Posterior vena cava (tissue), 2 donors: ENCODE data around the gene CSNK2B. TPM values are rescaled to one million over a fixed set of nuclear protein-coding genes. Genes with fewer than 3 reads are reported as not detected.
"Not testable (repeated sequence)": the region's sequence is repeated elsewhere in the genome, so short reads cannot be mapped to it uniquely, and the experiment has no call there.

ENCODE experiments used
- DNase-seq: peaks from one replicate; pipeline ENCODE4 v3.0.0-alpha.2; 2020; ENCODE audit warnings: low spot score
- intact Hi-C, 2 donors: fragments of 100-400 bp; cut with DNase I; formaldehyde crosslinking; loops; one replicate each; pipeline versions ENCODE4 v1.14.1 to v1.14.2; 2022 to 2023
- total RNA-seq, 2 donors: library from RNA; stranded (reverse); fragmentation: NEBNext Ultra II Directional; extraction: Animal tissue kit (Norgen Biotek cat#: 25700); gene quantifications; one replicate each; pipeline ENCODE4 v1.2.1, GENCODE V29; 2021
- donor health status: DM: yes; HTN: yes; CAD: no.
- donor health status: DM: yes; HTN: yes; CAD: no.

CSNK2B gene
- total RNA-seq, 2 donors from 2014 or later = 85.2 to 90.4 TPM

DNA sequence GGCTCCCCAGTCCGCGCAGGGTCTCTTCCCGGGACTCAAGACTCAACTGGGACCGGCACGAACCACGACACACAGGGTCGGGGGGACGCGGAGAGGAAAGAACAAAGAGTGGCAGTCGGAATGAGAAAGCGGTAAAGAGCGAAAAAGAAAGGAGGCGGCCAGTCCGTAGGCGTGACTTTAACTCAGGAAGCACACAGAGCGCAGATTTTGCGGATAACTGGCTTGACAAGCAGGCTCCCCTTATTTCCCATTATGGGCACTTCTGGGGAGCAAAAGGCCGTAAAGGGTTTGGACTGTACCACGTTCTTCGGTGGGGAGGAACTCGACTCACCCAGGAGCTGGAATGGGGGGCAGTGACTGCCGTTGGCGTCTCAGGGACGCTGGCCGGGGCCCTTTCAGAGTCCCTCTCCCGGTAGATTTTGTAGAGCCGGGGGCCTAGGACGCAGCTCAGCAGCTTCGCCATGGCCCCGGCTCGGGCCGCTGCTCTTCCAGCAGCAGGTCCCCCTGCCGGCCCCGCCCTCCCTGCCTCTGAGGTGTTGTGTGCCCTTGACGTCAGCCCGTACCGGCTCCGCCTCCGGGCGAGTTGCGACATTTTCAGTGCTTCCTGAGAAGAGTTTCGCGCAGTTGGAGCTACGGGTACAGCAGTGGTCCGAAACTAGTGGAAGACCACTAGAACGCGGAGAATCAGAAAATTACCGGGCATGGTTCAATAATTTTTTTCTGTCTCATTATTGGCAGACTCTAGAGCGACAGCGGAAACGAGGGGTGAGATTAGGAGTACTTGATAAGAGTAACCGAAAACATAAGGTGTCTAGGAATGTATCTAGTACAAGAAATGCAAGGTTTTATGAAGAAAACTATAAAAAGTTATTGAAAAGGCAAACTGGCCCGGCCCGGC, 37.2 kb downstream of the CSNK2B start, which contains the start of gene ABHD16A:
Gene ABHD16A (minus strand): TSS at position 506 of the 898 bp plus-strand sequence. CDS start 43 bp downstream, at position 463.
- peak; percentile 100 for DNase-seq
- intact Hi-C loops = no loop called here

GRCh38 chr6:31705931-31706330, 40.1 kb downstream of the CSNK2B start:
- DNase-seq = no peak
- intact Hi-C loops = no loop called here

- intact Hi-C loops = no loop called here
- DNase-seq = no peak
These were observed 40.7 kb downstream of the CSNK2B start, which contains the start of gene LY6G6F for GRCh38 chr6:31706599-31706998. Gene LY6G6F, plus strand, starts transcription at chr6:31706866. Its CDS starts 41 bp downstream, at chr6:31706907.

DNA sequence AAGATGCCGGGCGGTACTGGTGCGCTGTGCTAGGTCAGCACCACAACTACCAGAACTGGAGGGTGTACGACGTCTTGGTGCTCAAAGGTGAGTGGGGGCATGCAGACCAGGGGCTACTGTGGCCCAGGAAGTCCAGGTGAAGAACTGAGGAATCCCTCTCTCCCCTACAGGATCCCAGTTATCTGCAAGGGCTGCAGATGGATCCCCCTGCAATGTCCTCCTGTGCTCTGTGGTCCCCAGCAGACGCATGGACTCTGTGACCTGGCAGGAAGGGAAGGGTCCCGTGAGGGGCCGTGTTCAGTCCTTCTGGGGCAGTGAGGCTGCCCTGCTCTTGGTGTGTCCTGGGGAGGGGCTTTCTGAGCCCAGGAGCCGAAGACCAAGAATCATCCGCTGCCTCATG, 41.8 kb downstream of the CSNK2B start:
- intact Hi-C loops = no loop called here
- no peak for DNase-seq

DNA sequence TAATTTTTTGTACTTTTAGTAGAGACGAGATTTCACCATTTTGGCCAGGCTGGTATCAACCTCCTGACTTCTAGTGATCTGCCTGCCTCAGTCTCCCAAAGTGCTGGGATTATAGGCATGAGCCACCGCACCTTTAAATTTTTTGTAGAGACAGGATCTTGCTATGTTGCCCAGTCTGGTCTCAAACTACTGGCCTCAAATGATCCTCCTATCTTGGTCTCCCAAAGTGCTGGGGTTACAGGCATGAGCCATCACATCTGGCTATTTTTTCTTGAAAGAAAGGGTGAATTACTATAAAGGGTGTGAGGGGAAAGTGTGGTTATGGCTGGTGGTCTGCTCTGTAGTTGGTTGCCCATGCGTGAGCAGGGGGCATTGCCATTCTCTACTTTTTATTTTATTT, 42.3 kb downstream of the CSNK2B start:
- no peak for DNase-seq

GRCh38 chr6:31709157-31709556, 43.3 kb downstream of the CSNK2B start:
- intact Hi-C loops, DNase-seq: not testable (repeated sequence)

More for the DNA sequence above, 42.3 kb downstream of the CSNK2B start:
- intact Hi-C loops = no loop called here

GRCh38 chr6:31710523-31711219, 44.8 kb downstream of the CSNK2B start:
- intact Hi-C loops = no loop called here
- DNase-seq = no peak

DNA sequence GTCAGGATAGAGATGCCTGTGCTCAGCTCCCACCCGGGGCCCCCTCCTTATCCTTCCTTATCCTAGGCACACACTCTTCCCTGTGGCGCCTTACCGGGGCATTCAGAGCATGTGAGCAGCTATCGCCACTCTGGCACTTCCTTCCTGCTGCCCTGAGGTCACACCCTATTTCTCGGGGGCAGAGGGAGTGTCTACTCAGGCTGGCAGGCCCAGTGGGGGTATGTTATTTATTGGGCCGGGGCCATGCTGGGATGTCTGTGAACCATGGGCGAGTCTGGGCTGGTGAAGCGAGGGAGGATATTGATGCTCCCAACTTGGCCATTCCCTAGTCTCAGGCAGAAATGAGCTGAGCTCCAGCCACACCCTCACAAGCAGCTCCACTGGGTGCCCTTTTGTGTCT, 45.4 kb downstream of the CSNK2B start:
- DNase-seq = no peak
- intact Hi-C loops = no loop called here

DNA sequence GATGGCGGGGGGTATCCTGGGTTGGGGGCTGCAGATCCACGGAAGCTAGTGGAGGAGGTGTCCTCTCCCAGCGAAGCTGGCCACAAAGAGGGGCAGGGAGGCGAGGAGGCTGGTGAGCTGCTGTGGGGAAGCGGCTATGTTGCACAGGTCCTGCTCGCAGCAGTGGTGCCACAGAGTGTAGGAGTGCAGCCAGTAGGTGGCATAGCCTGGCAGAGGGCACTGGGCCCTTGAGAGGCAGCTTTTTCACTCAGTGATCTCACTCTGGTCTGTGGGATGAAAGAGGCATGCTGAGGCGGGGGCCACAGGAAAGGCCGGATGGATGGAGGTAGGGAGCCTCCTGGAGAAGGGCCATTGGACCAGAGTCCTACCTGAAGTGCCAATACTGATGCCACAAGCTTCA, 46.4 kb downstream of the CSNK2B start:
- intact Hi-C loops = no loop called here
- no peak for DNase-seq

- DNase-seq = no peak
- intact Hi-C loops = loop anchor here in 1 of 2 donors (1.0 kb wide), 1 partner anchor 20 kb away; no protein-coding TSS in a partner anchor
These were observed 47.6 kb downstream of the CSNK2B start for GRCh38 chr6:31713465-31713864.

GRCh38 chr6:31713991-31714684, 48.3 kb downstream of the CSNK2B start:
- no peak for DNase-seq
- intact Hi-C loops = loop anchor here in 1 of 2 donors (1.0 kb wide), 1 partner anchor 19 kb away; no protein-coding TSS in a partner anchor

- DNase-seq = no peak
- intact Hi-C loops = no loop called here
These were observed 49.4 kb downstream of the CSNK2B start, which contains the start of gene LY6G6D for GRCh38 chr6:31715022-31715958. Gene LY6G6D, plus strand, starts transcription at chr6:31715348. Its CDS starts 8 bp downstream, at chr6:31715356.

DNA sequence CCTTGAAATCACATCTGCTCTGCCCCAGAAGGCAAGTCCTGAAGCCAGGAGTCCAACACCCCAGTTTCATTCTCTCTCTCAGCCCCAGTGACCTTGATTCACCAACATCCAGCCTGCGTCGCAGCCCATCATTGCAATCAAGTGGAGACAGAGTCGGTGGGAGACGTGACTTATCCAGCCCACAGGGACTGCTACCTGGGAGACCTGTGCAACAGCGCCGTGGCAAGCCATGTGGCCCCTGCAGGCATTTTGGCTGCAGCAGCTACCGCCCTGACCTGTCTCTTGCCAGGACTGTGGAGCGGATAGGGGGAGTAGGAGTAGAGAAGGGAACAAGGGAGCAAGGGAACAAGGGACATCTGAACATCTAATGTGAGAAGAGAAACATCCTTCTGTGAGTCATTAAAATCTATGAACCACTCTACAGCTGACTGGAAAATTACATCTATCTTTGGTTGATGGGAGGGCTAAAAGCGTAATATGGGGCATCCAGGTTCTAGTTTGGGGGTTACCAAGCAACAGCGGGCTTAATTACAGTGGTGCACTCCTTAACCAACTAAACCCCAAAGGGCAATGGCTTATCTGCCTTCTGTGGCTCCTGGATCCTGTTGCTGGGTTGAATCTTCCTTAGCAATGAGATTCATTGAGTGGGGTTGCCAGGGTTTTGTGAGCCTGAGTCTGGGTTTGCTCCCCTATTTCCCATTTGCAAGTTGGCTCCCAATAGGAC, 51.8 kb downstream of the CSNK2B start:
- intact Hi-C loops = loop anchor here in 1 of 2 donors (1.0 kb wide), 1 partner anchor 49 kb away; no protein-coding TSS in a partner anchor
- no peak for DNase-seq

GRCh38 chr6:31718265-31718664, 52.4 kb downstream of the CSNK2B start:
- intact Hi-C loops = loop anchor here in 1 of 2 donors (1.0 kb wide), 1 partner anchor 48 kb away; no protein-coding TSS in a partner anchor
- DNase-seq = no peak

GRCh38 chr6:31719001-31719400, 53.1 kb downstream of the CSNK2B start:
- DNase-seq = no peak
- intact Hi-C loops = no loop called here
